HG03103 (cell line): ENCODE results near the gene SPA17.
A peak's percentile ranks its signal among the peaks of the same experiment; 100 is the strongest.

Source experiments
- ATAC-seq: cut with Tn5 transposase; IDR thresholded peaks from one replicate; pipeline ENCODE4 v1.9.1; 2021; ENCODE audit warnings: low read depth; ENCODE audit not compliant: unreplicated experiment

Gene SPA17

DNA sequence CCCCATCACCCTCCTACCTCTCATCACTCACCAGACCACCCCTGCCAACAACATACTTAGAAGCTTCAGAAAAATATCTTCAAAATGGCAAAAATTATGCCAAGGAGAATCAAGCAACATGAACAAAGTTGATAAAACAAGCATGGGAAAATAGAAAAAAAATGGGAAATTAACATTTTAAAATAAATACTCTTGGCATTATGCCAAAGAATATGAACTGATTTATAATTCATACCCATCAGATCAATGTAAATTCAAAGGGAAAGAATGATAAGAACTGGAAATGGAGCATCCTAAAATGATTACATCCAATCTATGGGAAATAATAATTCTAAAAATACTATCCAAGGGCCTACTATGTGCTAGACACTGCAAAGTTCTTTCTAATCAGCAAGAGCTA, 12.2 kb upstream of the SPA17 start:
- no peak for ATAC-seq

DNA sequence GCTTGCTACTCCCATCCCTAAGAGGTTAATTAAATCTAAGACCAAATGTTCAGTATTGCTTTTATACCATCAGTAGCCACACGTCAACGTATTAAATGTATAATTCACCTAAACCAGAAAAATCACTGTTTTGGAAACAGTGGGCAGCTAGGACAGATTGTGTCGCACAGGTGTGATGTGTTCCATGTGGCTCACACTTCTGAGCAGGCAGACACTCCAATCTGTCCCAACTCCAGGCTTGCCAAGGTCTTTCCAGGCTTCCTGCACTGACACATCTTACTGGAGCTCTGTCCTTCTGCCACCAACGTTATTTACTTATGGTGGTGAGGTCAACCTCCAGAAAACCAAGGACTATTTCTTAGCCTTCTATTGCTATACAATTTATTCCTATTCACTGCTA, 11.6 kb upstream of the SPA17 start:
- ATAC-seq, result no peak

DNA sequence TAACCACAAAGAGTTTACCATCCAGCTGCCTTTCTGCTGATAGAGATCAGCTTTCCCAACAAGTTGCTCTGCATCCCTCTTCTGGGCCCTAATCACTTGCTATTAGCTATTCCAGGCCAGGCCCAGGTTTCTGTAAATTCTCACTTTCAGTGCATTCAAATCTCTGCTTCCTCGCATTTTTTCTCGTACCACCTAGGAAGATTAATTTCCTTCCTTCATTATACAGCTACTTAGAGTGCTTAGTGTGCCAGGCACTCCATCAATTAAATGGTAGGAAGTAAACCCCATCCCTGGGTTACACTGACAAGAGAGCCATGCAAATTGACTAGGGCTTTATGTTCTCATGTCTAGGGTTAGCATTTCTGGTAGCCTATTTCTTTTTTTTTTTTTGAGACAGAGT, 9.8 kb upstream of the SPA17 start:
- ATAC-seq, result no peak

DNA sequence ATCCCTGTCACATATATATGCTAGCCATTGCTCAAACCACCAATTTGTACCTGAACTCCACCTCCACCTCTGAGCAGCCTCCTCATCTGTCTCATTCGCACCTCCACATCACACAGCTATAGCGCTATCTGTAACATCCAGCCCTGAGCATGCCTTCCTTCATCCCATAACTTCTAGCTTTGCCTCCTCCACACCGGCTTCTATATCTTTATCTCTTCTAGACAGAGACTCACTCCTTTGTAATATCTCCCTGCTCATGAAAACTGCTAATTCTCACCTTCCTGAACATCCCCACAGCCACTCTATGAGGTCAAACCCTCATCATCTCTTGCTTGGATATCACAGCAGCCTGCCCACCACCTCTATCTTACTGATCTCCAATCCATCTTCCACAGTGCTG, 6.1 kb upstream of the SPA17 start:
- ATAC-seq, result no peak

DNA sequence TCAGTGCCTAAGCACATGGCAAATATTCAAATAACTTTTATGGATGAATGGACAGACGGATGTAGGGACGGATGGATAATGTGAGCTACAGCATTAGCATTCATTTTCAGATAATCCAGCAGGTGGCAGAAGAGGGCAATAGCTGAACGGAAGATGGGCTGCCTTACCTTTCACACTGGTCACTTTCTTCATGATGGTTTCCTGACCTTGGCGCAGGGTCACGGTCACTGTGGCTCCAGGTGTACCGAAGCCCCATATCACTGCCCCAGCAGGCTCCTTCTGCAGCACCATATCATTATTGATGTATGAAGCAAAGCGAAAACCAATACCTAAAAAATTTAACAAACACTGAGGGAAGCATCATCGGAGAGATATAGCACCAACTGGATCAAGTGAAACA, 4.5 kb upstream of the SPA17 start:
- ATAC-seq, result no peak

DNA sequence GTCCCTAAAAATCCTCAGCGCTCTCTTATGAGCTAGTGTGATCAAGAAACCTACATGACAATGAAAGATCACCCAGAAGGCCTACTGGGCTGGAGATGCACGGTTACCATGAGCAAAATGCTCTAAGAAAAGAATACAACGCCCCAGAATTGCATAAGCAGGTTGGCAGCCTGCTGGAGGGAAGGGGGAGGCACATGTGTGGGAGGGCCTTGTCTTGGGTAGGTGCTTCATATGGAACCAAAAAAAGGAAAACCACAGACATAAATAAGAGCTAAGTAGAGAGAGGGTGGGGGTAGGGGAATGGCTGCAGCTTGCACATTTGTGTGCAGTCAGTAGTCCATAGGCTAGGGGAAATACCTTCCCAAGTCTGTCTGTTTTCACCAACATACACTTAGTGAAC, 3.0 kb upstream of the SPA17 start:
- no peak for ATAC-seq

DNA sequence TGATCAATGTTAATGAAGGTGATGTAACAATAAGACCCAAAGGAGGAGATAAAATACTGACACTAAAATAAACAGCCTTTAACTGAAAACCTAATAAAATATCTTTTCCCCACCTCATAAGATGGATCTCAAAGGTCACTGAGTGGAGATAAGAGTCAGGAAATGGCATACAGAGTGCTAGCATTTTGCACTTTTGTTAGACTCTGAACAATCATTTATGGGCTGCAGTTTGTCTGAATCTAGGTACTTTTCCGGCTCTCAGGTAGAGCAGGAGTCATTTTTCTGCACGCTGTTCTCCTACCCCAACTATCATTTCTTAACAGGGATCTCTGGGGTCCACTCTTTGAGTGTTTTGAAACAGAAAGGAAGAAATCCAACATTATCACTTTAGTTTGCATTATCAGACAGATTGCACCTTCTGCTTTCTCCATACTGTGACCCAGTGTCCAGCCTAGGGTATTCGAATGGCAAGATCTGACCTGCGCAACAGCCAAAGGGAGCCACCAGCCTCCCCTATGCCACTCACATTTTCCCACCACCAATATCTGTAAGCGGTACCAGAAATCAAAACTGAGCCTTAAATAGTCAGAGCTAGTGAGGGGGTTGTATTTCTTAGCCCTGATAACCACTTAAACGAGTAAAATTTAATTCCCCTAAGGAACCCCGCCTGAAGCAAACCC, 1.0 kb upstream of the SPA17 start:
- no peak for ATAC-seq

DNA sequence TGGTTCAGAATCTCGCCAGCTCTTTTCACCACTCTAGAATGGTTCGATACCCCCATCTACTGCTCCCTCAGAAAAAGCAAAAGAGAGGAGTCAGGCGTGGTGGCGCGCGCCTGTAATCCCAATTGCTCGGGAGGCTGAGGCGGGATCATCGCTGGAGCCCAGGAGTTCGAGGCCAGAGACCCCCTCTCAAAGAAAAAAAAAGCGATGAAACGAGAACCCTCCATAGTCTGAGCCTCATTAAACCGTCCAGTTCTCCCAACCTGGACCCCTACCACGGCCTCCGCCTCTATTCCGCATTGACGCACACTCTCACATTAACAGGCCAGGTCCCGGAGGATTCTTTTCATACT, 439 bp downstream of the SPA17 start:
- ATAC-seq, result no peak

DNA sequence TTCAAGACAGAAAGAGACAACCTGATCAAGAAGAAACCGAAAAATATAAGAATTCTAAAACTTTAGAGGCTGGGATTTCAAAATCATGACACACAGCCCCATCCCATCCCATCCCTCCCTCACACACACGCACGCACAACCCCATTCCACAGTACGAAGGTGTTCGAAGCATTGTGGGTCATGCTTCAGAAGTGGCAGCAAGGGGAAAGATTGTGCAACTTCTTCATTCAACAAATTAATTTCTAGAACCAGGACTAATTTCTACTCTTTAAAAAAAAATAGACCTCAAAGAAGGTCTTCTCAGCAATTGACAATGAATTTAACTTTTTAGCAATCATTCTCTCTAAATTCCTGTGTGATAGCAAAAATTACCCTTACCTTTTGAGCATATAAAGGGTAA, 867 bp downstream of the SPA17 start:
- ATAC-seq, result no peak

DNA sequence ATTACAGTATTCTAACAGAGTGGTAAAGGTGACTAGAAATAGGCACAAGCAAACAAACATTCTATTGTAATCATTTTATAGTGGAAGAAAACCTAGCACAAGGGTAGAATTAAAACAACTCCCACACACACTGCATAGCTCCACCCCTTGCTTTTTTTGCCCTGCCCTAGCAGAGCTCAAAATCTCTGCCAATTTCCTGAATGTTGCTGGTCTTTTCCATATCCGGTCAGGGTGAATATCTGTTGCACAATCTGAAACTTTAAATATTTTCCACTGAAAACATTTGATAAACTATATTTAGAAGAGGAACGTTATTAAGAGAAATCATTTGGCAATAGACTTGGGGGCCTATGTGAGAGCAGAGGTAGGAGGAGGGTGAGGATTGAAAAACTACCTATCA, 2.7 kb downstream of the SPA17 start:
- no peak for ATAC-seq

DNA sequence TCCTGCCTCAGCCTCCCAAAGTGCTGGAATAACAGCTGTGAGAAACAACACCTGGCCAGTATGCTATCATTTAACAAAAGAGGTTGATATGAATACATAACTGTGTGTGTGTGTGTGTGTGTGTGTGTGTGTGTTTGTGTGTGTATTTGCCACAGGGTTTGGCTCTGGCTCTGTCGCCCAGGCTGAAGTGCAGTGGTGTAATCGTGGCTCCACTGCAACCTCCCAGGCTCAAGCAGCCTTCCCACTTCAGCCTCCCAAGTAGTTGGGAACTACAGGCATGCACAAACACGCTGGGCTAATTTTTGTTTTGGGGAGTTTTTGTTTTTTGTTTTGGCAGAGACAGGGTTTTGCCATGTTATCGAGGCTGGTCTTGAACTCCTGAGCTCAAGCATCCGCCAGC, 4.7 kb downstream of the SPA17 start:
- no peak for ATAC-seq

DNA sequence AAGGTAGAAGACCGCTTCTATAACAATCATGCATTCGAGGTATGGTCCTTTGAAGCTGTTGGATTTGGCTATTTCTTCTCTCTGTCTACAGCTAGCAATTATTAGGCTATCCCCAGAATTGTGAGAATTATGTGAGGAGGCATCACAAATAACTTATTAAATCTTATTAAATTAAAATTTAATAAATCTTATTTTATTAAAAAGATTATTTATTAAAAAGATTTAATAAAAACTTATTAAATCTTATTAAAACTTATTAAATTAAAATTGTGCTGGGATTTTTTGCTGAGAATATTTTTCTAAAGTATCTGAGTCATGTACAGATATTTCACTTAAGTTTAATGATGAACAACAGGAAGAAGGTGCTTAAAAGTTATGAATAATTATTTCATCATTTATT, 7.7 kb downstream of the SPA17 start:
- no peak for ATAC-seq

DNA sequence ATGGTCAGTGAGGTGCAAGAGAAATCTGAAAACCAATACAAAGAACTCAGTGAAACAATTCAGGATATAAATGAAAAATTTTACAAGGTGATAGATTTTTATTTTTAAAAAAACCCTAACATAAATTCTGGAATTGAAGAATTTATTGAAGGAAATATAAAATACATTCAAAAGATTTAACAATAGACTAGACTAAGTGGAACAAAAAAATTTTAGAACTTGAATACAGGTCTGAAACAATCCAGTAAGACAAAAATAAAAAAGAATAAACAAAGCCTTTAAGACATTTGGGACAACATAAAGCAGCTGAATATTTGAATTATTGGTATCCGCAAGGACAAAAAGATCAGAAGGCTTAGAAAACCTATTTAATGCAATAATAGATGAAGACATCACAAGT, 8.7 kb downstream of the SPA17 start:
- ATAC-seq, result no peak

DNA sequence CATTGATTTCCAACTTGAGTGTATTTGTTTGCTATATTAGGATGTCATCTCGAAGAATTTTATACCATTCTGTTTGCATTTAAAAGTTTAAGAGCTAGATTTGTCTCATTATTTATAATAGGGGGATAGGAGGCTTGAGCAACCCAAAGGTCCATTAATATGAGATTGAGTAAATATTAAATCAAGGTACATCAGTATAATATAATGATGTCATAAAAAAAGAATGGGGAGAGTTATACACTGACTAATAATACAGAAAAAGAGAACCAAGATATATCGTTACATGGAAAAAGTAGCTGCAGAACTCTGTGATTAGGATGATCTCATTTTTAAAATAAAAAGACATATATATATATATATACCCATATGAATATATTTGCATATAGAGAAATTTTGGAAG, 19.4 kb downstream of the SPA17 start:
- ATAC-seq, result no peak

DNA sequence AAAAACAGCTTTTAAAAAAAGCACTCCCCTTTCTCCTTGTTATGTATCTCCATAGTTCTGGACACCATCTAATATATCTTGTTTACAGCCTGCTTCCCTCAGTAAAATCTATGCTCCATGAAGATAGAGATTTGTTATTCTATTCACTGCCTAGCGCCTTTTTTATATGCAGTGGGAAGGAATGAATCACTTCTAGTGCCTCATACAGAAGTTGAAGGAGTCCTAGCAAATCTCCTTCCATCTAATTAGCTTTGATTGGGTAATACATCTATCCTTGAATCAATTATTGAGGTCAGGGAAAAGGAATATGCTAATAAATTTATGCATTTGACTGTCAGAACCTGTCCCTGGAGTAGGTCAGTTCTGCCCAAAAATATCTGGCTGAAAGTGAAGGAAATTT, 25.8 kb downstream of the SPA17 start:
- no peak for ATAC-seq

DNA sequence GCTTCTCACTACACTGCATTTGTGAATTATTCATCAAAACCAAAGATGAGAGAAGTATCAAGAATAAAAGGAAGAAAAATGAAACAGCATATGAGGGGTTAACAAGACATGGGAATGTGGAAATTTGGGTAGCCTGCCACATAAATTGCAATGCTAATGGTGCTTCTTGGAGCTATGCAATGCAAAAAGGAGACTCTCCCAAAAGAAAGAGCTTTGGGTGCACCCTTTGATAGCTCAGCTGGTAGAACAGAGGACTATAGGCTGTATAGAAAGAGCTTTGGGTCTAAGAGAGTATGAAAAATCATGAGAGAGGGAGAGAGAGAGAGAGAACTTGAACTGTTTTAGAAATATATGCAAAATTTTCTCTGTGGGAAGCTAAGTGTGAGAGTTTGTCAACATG, 26.3 kb downstream of the SPA17 start:
- no peak for ATAC-seq

DNA sequence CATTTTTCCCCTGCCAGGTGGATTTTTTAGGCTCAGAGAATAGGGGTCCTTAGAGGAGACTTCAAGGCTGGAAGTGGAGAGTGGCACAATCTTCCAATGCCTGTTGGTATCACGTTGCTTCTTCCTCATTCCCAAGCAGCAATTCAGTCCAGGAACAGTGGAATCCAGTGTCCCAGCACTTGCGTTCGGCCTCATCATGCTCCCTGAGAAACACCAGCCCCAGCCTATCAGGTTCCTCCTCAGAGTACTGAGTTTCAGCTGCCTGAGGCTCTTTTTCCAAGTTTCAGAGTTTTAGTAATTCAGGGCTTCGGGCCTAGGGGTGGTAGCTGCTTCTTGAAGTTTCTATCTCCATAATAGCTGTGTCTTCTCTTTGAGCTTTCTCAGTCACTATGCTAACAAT, 34.1 kb downstream of the SPA17 start:
- no peak for ATAC-seq

DNA sequence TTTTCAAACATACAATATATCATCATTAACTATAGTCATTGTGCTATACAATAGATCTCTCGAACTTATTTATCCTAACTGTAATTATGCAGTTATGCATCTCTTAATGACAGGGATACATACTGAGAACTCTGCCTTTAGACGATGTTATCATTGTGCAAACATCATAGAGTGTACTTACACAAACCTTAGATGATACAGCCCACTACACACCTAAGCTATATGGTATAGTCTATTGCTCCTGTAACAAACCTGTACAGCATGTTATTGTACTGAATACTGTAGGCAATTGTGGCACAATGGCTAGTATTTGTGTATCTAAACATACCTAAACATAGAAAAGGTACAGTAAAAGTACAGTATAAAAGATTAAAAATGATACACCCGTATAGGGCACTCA, 38.7 kb downstream of the SPA17 start:
- ATAC-seq, result no peak

DNA sequence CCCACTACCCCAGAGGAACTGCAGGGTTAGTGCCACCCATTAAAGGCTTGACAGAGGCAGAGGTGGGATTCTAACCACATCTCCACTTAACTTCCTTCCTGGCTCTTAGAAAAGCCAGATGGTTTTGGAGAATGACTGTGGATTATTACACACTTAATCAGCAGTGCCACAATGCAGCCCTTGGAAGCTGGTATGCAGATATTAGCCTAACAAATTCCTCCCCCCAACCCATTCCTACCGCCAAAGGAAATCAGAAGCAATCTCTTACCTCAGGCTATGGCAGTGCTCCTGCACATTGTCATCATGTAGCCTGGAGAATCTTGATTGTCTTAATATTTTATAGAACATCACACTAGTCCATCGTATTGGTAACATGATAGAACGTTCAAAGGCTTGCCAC, 42.9 kb downstream of the SPA17 start:
- ATAC-seq, result no peak

DNA sequence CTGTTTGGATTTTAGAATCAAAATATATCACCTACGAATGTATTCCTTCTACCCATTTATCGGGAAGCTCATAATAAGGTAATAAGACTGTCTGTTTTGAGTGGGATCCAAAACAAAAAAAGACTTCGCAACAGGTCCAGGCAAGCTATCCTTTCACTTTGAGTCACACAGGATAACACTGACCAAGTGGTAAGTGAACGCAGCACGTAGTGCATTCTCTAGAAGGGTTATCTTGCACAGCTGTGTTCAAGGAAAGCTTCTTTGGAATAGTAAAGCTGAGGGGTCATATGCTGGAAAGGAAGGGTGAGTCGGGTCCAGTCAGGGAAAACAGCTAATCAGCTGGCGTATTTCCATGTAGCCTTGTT, 43.7 kb downstream of the SPA17 start:
- peak; percentile 60 for ATAC-seq

DNA sequence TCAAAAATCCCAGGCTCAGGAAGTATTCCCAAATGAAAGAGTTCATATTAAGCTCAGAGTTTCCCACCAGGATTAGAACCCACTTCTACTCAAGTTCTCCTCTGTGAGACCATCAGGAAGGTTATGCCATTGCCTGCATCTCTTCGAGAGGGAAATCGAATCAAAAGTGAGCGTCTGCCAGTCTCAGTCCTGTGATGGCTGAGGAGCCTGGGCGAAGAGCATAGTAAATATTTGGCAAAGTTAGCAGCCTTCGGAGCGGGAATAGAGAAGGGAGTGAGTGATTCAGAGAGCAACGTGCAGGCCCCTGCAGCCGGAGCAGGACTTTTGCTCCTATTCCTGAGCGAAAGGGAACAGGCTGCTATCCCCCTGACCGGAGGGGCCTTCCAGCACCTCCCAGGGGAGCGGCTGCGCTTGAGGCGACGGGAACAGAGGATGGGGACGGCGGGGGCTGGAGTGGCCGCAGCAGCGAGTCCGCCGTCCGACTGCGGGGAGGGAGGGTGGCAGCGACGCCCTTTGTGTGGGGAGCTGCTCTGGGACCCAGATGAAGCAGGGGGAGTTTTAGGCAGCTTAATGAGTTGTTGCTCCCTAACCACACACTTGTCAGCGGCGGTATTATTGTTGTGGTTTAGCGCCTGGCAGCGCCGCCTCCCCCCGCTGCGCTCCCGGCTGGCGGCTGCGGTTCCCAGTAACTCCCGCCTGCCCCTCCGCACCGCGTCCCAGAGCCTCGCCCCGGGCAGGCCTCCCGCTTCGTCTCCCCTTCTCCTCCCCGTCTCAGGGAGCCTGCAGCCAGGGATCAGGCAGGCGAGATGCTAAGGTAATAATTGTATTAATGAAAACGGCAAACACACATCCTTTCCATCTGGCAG, 44.3 kb downstream of the SPA17 start:
- ATAC-seq, result no peak

DNA sequence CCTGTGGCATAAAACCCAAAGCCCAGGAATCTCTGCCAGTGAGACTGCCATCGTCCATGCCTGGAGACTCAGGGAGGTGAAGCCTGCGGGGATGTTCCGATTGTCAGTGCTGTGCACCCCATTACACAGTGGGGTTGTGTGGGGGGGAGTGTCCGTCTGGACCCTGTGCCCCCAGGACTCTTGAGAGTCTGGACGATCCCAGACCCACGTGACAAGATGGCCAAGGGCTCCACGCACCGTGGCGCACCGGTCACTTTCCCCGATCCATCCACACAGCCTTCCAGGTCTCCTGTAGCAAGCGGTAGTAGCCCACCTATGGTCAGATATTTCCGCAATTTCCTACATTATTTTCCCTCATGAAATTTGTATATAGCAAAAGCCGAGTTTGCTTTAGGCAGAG, 45.1 kb downstream of the SPA17 start:
- ATAC-seq, result no peak

DNA sequence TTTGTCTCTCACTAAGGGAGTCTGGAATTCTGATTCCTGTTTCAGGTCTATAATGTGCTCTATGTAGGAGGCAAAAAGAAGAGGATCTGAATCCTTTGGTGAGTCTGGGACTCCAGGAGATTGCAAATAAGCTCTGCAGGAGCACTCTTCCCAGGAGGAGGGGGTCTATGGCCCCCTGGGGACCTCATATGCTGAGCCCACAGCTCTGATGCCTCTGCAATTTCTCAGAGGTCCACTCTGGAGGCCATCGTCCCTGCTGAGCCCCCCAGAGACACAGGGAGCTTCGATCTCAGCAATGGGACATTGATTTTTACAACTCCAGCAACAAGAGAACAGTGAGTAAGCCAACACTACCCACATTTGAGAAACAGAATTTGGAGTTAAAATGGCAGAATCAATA, 45.8 kb downstream of the SPA17 start:
- ATAC-seq, result no peak
